Large intestine (tissue), 12 donors: Measurements from ENCODE around the gene KLK15. TPM values are rescaled to one million over a fixed set of nuclear protein-coding genes. Genes with fewer than 3 reads are reported as not detected.

Experiments used
- DNase-seq, 2 donors: peaks; one replicate each; pipeline versions ENCODE4 v3.0.0 to v3.0.0-alpha.2; 2013
- H3K27ac ChIP-seq: one replicate; pipeline ENCODE4 v1.5.1; 2013; ENCODE audit warnings: low read length
- H3K27me3 ChIP-seq: 2 replicates; pipeline ENCODE4 v1.6.1; 2013; ENCODE audit warnings: low read length; ENCODE audit not compliant: control insufficient read depth, insufficient read depth
- H3K36me3 ChIP-seq: 2 replicates; pipeline ENCODE4 v1.6.1; 2013; ENCODE audit warnings: low read length; ENCODE audit not compliant: control insufficient read depth, insufficient read depth
- H3K4me1 ChIP-seq: one replicate; pipeline ENCODE4 v1.6.1; 2013; ENCODE audit warnings: low read length; ENCODE audit not compliant: control insufficient read depth, insufficient read depth
- H3K4me3 ChIP-seq: one replicate; pipeline ENCODE4 v1.5.1; 2013; ENCODE audit warnings: low read length
- H3K9me3 ChIP-seq: one replicate; pipeline ENCODE4 v1.6.1; 2013; ENCODE audit warnings: mild to moderate bottlenecking, low read depth, low read length, moderate library complexity; ENCODE audit not compliant: control insufficient read depth
- WGBS: methylation state at CpG from one replicate; pipeline ENCODE4 v1.1.5; 2013; ENCODE audit warnings: low lambda C conversion rate; ENCODE audit not compliant: insufficient coverage; 5-methylcytosine and 5-hydroxymethylcytosine counted together
- long read RNA-seq, 11 donors: transcript quantifications; one replicate each; lab custom pipeline, GENCODE V29; 2026
- polyA plus RNA-seq: library from polyadenylated mRNA; unstranded; fragments of 120-200 nt; gene quantifications from one replicate; pipeline ENCODE4 v1.2.1, GENCODE V29; 2013

KLK15 gene
- 0.10 TPM for polyA plus RNA-seq
- long read RNA-seq, donor 1 = 0 reads
- long read RNA-seq, donor 2 = 0 reads
- long read RNA-seq, donor 3 = 0 reads
- long read RNA-seq, donor 4 = 0 reads
- long read RNA-seq, donor 5 = 0 reads
- long read RNA-seq, donor 6 = 0 reads
- long read RNA-seq, donor 7 = 0 reads
- long read RNA-seq, donor 8, partial matches to known transcripts = 0 of 1 reads
- long read RNA-seq, donor 8, other reads (novel, unspliced or antisense) = 0 of 1 reads
- long read RNA-seq, donor 9 = 0 reads
- long read RNA-seq, donor 10 = 0 reads
- long read RNA-seq, donor 11 = 0 reads

GRCh38 chr19:50833117-50833801 is at the start of gene KLK15:
Gene KLK15, minus strand, starts transcription at chr19:50833574. Its CDS starts 2,082 bp downstream, at chr19:50831492.
- Histone ChIP-seq H3K4me3 (no peak within 1 kb of the TSS), H3K9me3 (no peaks in the 10 kb centered on the region), H3K4me1 (peaks cover 6% of the 10 kb centered on the region), H3K36me3 (no peaks in the 10 kb centered on the region), H3K27ac (no peak within 1 kb of the TSS), H3K27me3 (peaks cover 17% of the 10 kb centered on the region)
- WGBS = no CpG with 5 or more reads among the region's 8 CpGs
- no peak for DNase-seq

- Histone ChIP-seq H3K36me3 (no peaks in the 10 kb centered on the region), H3K4me1 (no peaks in the 10 kb centered on the region), H3K9me3 (no peaks in the 10 kb centered on the region), H3K27ac (no peak overlapping the region), H3K4me3 (no peak overlapping the region), H3K27me3 (peaks cover 4% of the 10 kb centered on the region)
- WGBS = no CpG with 5 or more reads among the region's 3 CpGs
- no peak for DNase-seq
Measured at GRCh38 chr19:50882188-50882587, 48.8 kb upstream of the KLK15 start.

DNA sequence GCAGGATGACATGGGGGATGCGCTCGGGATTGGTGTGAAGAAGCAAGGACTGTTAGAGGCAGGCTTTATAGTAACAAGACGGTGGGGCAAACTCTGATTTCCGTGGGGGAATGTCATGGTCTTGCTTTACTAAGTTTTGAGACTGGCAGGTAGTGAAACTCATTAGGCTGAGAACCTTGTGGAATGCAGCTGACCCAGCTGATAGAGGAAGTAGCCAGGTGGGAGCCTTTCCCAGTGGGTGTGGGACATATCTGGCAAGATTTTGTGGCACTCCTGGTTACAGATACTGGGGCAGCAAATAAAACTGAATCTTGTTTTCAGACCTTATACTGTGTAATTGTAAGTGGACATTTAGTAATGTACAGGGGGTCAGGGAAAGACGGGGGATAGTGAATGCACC is 46.9 kb upstream of the KLK15 start:
- Histone ChIP-seq H3K27me3 (peaks cover 4% of the 10 kb centered on the region), H3K36me3 (no peaks in the 10 kb centered on the region), H3K27ac (no peak overlapping the region), H3K4me3 (no peak overlapping the region), H3K4me1 (no peaks in the 10 kb centered on the region), H3K9me3 (no peaks in the 10 kb centered on the region)
- no peak for DNase-seq
- WGBS = 78% methylated on average over 1 of the region's 5 CpGs

DNA sequence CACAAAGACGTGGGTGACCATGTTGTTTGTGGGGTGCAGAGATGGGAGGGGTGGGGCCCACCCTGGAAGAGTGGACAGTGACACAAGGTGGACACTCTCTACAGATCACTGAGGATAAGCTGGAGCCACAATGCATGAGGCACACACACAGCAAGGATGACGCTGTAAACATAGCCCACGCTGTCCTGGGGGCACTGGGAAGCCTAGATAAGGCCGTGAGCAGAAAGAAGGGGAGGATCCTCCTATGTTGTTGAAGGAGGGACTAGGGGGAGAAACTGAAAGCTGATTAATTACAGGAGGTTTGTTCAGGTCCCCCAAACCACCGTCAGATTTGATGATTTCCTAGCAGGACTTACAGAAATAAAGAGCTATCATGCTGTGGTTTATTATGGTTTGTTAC is 45.5 kb upstream of the KLK15 start:
- WGBS = no CpG with 5 or more reads among the region's 5 CpGs
- H3K4me1 ChIP-seq = no peaks in the 10 kb centered on the region
- no peak for DNase-seq
- H3K27me3 ChIP-seq = peaks cover 3% of the 10 kb centered on the region
- H3K9me3 ChIP-seq = no peaks in the 10 kb centered on the region
- no peaks in the 10 kb centered on the region for H3K36me3 ChIP-seq
- no peak overlapping the region for H3K4me3 ChIP-seq
- no peak overlapping the region for H3K27ac ChIP-seq

DNA sequence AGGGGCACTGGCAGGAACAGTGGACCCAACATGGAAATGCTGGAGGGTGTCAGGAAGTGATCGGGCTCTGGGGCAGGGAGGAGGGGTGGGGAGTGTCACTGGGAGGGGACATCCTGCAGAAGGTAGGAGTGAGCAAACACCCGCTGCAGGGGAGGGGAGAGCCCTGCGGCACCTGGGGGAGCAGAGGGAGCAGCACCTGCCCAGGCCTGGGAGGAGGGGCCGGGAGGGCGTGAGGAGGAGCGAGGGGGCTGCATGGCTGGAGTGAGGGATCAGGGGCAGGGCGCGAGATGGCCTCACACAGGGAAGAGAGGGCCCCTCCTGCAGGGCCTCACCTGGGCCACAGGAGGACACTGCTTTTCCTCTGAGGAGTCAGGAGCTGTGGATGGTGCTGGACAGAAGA is 44.0 kb upstream of the KLK15 start:
- no CpG with 5 or more reads among the region's 8 CpGs for whole genome bisulfite sequencing
- Histone ChIP-seq H3K4me1 (no peaks in the 10 kb centered on the region), H3K27me3 (no peaks in the 10 kb centered on the region), H3K36me3 (no peaks in the 10 kb centered on the region), H3K27ac (no peak overlapping the region), H3K9me3 (no peaks in the 10 kb centered on the region), H3K4me3 (no peak overlapping the region)
- DNase-seq = peak in 1 of 2 donors; percentile 17

GRCh38 chr19:50876456-50876855 is 43.1 kb upstream of the KLK15 start:
- Histone ChIP-seq H3K9me3 (no peaks in the 10 kb centered on the region), H3K27me3 (no peaks in the 10 kb centered on the region), H3K4me3 (no peak overlapping the region), H3K27ac (no peak overlapping the region), H3K36me3 (no peaks in the 10 kb centered on the region), H3K4me1 (no peaks in the 10 kb centered on the region)
- DNase-seq = no peak
- WGBS = no CpG with 5 or more reads among the region's 7 CpGs

GRCh38 chr19:50875795-50876422 is 42.5 kb upstream of the KLK15 start:
- H3K9me3 ChIP-seq = no peaks in the 10 kb centered on the region
- DNase-seq = no peak
- no peaks in the 10 kb centered on the region for H3K36me3 ChIP-seq
- 55% methylated on average over 5 of the region's 9 CpGs for WGBS
- peaks cover under 1% of the 10 kb centered on the region for H3K27me3 ChIP-seq
- no peak overlapping the region for H3K27ac ChIP-seq
- no peaks in the 10 kb centered on the region for H3K4me1 ChIP-seq
- H3K4me3 ChIP-seq = no peak overlapping the region

GRCh38 chr19:50874211-50874610 is 40.8 kb upstream of the KLK15 start:
- DNase-seq = no peak
- no peaks in the 10 kb centered on the region for H3K36me3 ChIP-seq
- no CpG with 5 or more reads among the region's 5 CpGs for WGBS
- no peaks in the 10 kb centered on the region for H3K4me1 ChIP-seq
- H3K27ac ChIP-seq = no peak overlapping the region
- peaks cover 3% of the 10 kb centered on the region for H3K9me3 ChIP-seq
- H3K27me3 ChIP-seq = peaks cover 4% of the 10 kb centered on the region
- H3K4me3 ChIP-seq = no peak overlapping the region

- WGBS = no CpG with 5 or more reads among the region's 3 CpGs
- Histone ChIP-seq H3K27me3 (peaks cover 9% of the 10 kb centered on the region), H3K36me3 (no peaks in the 10 kb centered on the region), H3K4me1 (no peaks in the 10 kb centered on the region), H3K27ac (no peak within 1 kb of the TSS), H3K9me3 (peaks cover 3% of the 10 kb centered on the region), H3K4me3 (no peak within 1 kb of the TSS)
- no peak for DNase-seq
Measured at GRCh38 chr19:50873056-50873455, 39.7 kb upstream of the KLK15 start, which contains the start of gene KLK2. Gene KLK2, plus strand, starts transcription at chr19:50873439. Its CDS starts 35 bp downstream, at chr19:50873474.

GRCh38 chr19:50870417-50871089 is 37.2 kb upstream of the KLK15 start:
- WGBS = 76% methylated on average over 5 of the region's 26 CpGs
- peaks cover 3% of the 10 kb centered on the region for H3K9me3 ChIP-seq
- peaks cover 13% of the 10 kb centered on the region for H3K27me3 ChIP-seq
- H3K36me3 ChIP-seq = no peaks in the 10 kb centered on the region
- no peak overlapping the region for H3K27ac ChIP-seq
- DNase-seq = no peak
- H3K4me3 ChIP-seq = no peak overlapping the region
- H3K4me1 ChIP-seq = no peaks in the 10 kb centered on the region
